H1 (cell line): ENCODE results near the gene CCDC148. TPM values are rescaled to one million over a fixed set of nuclear protein-coding genes. Genes with fewer than 3 reads are reported as not detected.

Experiments used
- polyA plus RNA-seq, 7 experiments: library from polyadenylated mRNA; depleted of rRNA in 3 of 7; stranded (reverse) in 5 of 7; unstranded in 2 of 7; fragments of >200 nt in 5 of 7; fragments of 200-250 nt in 2 of 7; gene quantifications; 1 replicate in 5 of 7; 2 replicates in 1 of 7; 4 replicates in 1 of 7; pipeline versions ENCODE4 v1.2.1 to v1.2.3, GENCODE V29; 2011 to 2013; ENCODE audit warnings: missing spikeins in 2 of 7, mixed read lengths in 2 of 7
- total RNA-seq: library from RNA; stranded (reverse); fragmentation: NEBNext Ultra II Directional; extraction: Animal tissue kit (Norgen Biotek cat#: 25700); gene quantifications from 2 replicates; pipeline ENCODE4 v1.2.1, GENCODE V29; 2021
- TF ChIP-seq, protein P1 (sequence below): IDR thresholded peaks from 2 replicates; pipeline ENCODE4 v1.6.1; 2012; ENCODE audit warnings: low read length, inconsistent platforms

CCDC148 gene
- total and polyA plus RNA-seq, 2 of the 8 experiments (the other 6 are each of a cell fraction or from before 2014, with no cell fraction given) = 0.45 to 1.3 TPM

- TF ChIP-seq, protein P1, sequence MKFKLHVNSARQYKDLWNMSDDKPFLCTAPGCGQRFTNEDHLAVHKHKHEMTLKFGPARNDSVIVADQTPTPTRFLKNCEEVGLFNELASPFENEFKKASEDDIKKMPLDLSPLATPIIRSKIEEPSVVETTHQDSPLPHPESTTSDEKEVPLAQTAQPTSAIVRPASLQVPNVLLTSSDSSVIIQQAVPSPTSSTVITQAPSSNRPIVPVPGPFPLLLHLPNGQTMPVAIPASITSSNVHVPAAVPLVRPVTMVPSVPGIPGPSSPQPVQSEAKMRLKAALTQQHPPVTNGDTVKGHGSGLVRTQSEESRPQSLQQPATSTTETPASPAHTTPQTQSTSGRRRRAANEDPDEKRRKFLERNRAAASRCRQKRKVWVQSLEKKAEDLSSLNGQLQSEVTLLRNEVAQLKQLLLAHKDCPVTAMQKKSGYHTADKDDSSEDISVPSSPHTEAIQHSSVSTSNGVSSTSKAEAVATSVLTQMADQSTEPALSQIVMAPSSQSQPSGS = no peak
These were observed 267.0 kb downstream of the CCDC148 start (continued) for GRCh38 chr2:158189526-158189925.
